Left lobe of liver (tissue), 2 donors: ENCODE measurements around the gene FHIP2A. TPM values are rescaled to one million over a fixed set of nuclear protein-coding genes. Genes with fewer than 3 reads are reported as not detected.
"Not testable (repeated sequence)": the region's sequence is repeated elsewhere in the genome, so short reads cannot be mapped to it uniquely, and the experiment has no call there.

Experiments
- ATAC-seq: fragments of 200-7000 bp; cut with Tn5 transposase; one replicate; pipeline ENCODE4 v1.9.1; 2020; ENCODE audit warnings: mild to moderate bottlenecking, moderate library complexity
- DNase-seq: peaks from one replicate; pipeline ENCODE4 v3.0.0-alpha.2; 2020; ENCODE audit warnings: low spot score
- total RNA-seq: library from RNA; stranded (reverse); gene quantifications from one replicate; pipeline ENCODE4 v1.2.1, GENCODE V29; 2021
- donor health status: DM: no; HTN: no; CAD: no; lungs with moderate emphysema.
- donor health status: DM: no; HTN: yes; CAD: no.

The FHIP2A gene
- 23.4 TPM for total RNA-seq

- DNase-seq = peak; percentile 85
- ATAC-seq = peak; percentile 93
Measured at GRCh38 chr10:114821293-114821914, at the start of gene FHIP2A. FHIP2A (plus strand) TSS chr10:114821780; CDS start chr10:114822079, 299 bp downstream.

GRCh38 chr10:114772496-114773196 is 48.9 kb upstream of the FHIP2A start:
- ATAC-seq (no peak), DNase-seq (no peak)

GRCh38 chr10:114773197-114773532 is 48.4 kb upstream of the FHIP2A start:
- ATAC-seq = no peak

GRCh38 chr10:114775082-114775481 is 46.5 kb upstream of the FHIP2A start:
- ATAC-seq, DNase-seq: not testable (repeated sequence)

More at GRCh38 chr10:114773197-114773532, 48.4 kb upstream of the FHIP2A start:
- no peak for DNase-seq

GRCh38 chr10:114777415-114777814 is 44.2 kb upstream of the FHIP2A start:
- no peak for DNase-seq
- ATAC-seq = no peak

GRCh38 chr10:114779803-114780576 is 41.6 kb upstream of the FHIP2A start:
- ATAC-seq (no peak), DNase-seq (no peak)

GRCh38 chr10:114780577-114781184 is 40.9 kb upstream of the FHIP2A start:
- no peak for DNase-seq
- ATAC-seq = no peak

- no peak for ATAC-seq
- no peak for DNase-seq
Measured at GRCh38 chr10:114782666-114783065, 38.9 kb upstream of the FHIP2A start.

- ATAC-seq (peak; percentile 15), DNase-seq (no peak)
Measured at GRCh38 chr10:114783686-114784085, 37.9 kb upstream of the FHIP2A start.

- DNase-seq = not testable (repeated sequence)
- ATAC-seq = peak; percentile 96
Measured at GRCh38 chr10:114786492-114786891, 35.1 kb upstream of the FHIP2A start.

GRCh38 chr10:114787131-114787530 is 34.4 kb upstream of the FHIP2A start:
- not testable (repeated sequence) for ATAC-seq, DNase-seq

- ATAC-seq (no peak), DNase-seq (no peak)
Measured at GRCh38 chr10:114791768-114792167, 29.8 kb upstream of the FHIP2A start.

GRCh38 chr10:114795039-114795438 is 26.5 kb upstream of the FHIP2A start:
- DNase-seq (no peak), ATAC-seq (no peak)

GRCh38 chr10:114800361-114800760 is 21.2 kb upstream of the FHIP2A start:
- ATAC-seq (no peak), DNase-seq (no peak)

GRCh38 chr10:114801411-114801813 is 20.2 kb upstream of the FHIP2A start:
- DNase-seq = no peak
- ATAC-seq = no peak

- DNase-seq = no peak
- no peak for ATAC-seq
Measured at GRCh38 chr10:114802177-114802576, 19.4 kb upstream of the FHIP2A start.

- no peak for ATAC-seq
- no peak for DNase-seq
Measured at GRCh38 chr10:114806562-114807391, 14.8 kb upstream of the FHIP2A start.

- DNase-seq (no peak), ATAC-seq (no peak)
Measured at GRCh38 chr10:114808982-114809381, 12.6 kb upstream of the FHIP2A start.

- no peak for DNase-seq
- ATAC-seq = no peak
Measured at GRCh38 chr10:114810926-114811325, 10.7 kb upstream of the FHIP2A start.

GRCh38 chr10:114811862-114812261 is 9.7 kb upstream of the FHIP2A start:
- ATAC-seq (no peak), DNase-seq (no peak)
